ENCODE data around the gene RSPH1.

Gene RSPH1

DNA sequence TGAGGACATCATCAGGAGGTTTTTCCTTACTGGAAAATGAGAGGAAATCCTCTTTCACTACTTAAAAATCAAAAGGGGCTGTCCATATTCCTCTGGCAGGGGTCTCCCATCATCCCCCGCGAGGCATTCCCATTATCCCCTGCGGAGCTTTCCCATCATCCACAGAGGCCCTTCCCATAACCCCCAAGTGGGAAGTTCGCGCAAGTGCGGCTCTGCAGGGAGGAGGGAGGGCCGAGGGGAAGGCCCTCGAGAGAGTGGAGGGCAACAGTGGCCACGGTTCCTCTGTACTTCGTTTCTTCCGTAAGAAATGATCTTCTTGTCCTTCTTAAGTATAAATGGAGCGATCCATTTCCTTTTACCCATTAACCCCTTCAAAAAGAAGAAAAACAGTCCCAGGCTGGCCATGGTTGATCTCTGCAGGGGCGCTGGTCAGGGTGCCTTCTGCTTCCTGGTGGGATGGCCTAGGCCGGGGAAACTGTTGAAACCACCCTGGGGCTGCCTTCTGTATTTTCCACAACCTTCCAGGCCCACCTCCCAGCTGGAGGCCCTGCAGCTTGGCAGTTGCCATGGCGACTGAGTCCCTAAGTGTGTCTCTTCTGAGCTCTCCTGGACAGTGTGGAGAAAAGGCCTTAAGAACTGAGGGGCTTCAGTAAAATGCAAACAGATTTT lies 3.6 kb upstream of the RSPH1 start:
- DNase-seq (ENCODE audit: extremely low read depth, low read depth) = no peak
- TF ChIP-seq, protein P1, sequence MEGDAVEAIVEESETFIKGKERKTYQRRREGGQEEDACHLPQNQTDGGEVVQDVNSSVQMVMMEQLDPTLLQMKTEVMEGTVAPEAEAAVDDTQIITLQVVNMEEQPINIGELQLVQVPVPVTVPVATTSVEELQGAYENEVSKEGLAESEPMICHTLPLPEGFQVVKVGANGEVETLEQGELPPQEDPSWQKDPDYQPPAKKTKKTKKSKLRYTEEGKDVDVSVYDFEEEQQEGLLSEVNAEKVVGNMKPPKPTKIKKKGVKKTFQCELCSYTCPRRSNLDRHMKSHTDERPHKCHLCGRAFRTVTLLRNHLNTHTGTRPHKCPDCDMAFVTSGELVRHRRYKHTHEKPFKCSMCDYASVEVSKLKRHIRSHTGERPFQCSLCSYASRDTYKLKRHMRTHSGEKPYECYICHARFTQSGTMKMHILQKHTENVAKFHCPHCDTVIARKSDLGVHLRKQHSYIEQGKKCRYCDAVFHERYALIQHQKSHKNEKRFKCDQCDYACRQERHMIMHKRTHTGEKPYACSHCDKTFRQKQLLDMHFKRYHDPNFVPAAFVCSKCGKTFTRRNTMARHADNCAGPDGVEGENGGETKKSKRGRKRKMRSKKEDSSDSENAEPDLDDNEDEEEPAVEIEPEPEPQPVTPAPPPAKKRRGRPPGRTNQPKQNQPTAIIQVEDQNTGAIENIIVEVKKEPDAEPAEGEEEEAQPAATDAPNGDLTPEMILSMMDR (IDR thresholded peaks at IDR 0.05; ENCODE audit: low read depth, low read length, missing control alignments) = no peak
- no peak overlapping the region for H3K4me3 ChIP-seq (replicated peaks; ENCODE audit: low read depth, low read length)

DNA sequence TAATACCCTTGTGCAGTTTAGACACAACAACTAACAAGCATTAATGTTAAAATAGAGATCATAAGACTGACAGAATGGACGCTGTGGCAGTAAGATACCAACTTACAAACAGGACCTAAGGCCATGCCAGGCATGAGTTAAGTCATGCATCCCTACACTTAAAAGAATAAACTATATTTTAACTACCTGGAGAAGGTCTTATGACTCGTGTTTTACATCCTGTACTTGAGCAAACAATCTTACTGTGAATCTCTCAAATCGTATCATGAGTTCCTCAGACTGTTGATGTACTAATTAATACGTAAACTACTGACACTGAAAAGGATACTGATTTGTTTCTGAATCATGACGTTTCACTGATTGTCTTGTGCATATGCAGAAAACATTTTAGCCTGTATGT lies 2.0 kb upstream of the RSPH1 start:
- TF ChIP-seq, protein P1 (IDR thresholded peaks at IDR 0.05; ENCODE audit: low read depth, low read length, missing control alignments) = no peak
- H3K4me3 ChIP-seq (replicated peaks; ENCODE audit: low read depth, low read length) = no peak overlapping the region
- no peak for DNase-seq (ENCODE audit: extremely low read depth, low read depth)

DNA sequence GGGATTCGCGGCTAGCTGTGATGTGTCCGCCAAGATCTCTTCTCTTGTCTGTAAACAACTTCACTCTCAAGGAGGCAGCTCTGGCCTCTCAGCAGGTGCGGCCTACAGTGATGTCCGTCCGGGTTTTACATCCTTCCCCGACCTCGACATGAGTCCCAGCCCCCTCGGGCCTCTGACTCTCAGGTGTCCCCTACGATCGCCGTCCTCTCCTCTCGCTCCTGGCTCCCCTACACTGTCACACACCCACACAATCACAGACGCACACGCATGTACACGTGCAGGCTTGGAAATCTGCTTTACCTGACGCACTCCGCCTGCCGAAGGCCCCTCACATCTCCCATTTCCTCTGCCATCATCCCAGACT lies 797 bp upstream of the RSPH1 start:
- peak overlapping the region; percentile 55 for H3K4me3 ChIP-seq (replicated peaks; ENCODE audit: low read depth, low read length)
- TF ChIP-seq, protein P1 (IDR thresholded peaks at IDR 0.05; ENCODE audit: low read depth, low read length, missing control alignments) = no peak
- no peak for DNase-seq (ENCODE audit: extremely low read depth, low read depth)

DNA sequence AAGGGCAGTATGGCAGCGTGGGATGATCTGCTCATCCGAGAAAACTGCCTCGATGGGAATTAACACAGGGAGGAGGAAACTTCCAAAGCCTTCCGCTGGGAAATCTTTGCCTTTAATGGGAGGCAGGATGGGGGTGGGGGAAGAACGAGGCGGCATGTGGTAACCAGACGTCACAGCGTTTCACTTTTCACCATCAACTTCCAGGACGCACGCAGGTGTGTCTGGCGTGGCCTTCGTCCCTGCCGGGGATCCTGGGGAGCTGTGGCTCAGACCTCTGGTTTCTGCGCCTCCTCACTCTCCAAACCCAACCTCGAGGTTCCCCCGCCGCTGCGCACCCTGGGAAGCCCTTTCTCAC lies 282 bp downstream of the RSPH1 start:
- TF ChIP-seq, protein P1 (IDR thresholded peaks at IDR 0.05; ENCODE audit: low read depth, low read length, missing control alignments) = no peak
- DNase-seq (ENCODE audit: extremely low read depth, low read depth) = no peak
- H3K4me3 ChIP-seq (replicated peaks; ENCODE audit: low read depth, low read length) = peak overlapping the region; percentile 55

DNA sequence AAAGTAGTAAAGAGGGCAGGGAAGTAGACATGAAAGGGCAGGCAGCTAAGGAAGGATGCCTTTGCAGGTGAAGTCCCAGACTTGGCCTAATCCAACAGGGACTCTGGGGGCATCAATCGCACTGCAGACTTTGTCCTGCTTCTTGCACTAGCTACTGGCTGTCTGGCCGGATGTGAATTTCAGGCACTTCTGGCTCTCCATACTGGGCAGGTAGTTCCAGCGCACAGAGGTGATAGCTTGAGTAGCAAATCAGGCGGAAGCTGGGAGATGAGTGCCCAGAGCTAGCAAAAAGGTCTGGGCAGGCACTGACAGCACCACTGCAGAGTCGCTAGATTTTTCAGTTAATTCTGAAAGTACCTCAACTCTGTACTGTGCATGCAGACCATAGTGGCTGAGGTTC lies 997 bp downstream of the RSPH1 start:
- no peak overlapping the region for H3K4me3 ChIP-seq (replicated peaks; ENCODE audit: low read depth, low read length)
- TF ChIP-seq, protein P1 (IDR thresholded peaks at IDR 0.05; ENCODE audit: low read depth, low read length, missing control alignments) = no peak

DNA sequence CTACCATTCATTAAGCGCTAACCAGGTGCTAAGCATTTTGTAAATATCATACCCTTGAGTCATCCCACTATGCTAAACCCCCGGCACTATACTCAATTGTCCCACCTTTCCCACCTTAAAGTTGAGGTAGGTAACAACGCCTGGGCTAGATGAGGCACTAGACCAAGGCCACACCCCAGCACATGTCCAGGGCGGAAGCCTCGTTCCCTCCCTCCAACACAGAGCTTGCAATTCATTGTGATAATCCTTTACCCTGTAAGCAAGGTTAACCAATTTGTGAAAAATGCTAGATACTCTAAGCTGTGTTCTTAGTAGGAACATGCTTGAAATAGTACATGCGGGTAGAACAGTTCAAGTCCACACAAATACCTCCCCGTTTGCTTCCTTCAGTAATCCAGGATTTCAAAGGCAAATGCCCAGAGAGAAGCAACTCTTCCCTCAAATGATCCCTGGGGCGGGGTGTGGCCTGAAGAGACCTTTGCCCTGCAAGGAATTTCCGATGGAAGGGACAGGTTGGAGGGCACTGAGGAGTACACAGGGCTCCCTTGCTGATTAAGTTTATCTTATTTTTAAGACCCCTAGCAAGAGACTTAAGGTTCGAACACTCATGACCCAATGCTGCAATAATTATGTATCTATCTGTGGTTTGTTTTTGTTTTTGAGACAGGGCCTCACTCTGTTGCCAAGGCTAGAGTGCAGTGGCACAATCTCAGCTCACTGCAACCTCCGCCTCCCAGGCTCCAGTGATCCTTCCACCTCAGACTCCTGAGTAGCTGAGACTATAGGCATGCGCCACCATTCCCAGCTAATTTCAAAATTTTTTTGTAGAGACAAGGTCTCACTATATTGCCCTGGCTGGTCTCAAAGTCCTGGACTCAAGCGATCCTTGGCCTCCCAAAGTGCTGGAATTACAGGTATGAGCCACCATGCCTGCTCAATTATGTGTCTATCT lies 2.6 kb downstream of the RSPH1 start:
- TF ChIP-seq, protein P1 (IDR thresholded peaks at IDR 0.05; ENCODE audit: low read depth, low read length, missing control alignments) = no peak
- H3K4me3 ChIP-seq (replicated peaks; ENCODE audit: low read depth, low read length) = no peak overlapping the region
- DNase-seq (ENCODE audit: extremely low read depth, low read depth) = no peak

More for the DNA sequence above, 997 bp downstream of the RSPH1 start:
- no peak for DNase-seq (ENCODE audit: extremely low read depth, low read depth)

All from HFF-Myc (cell line).